ENCODE data around the gene LIMK2. TPM values are rescaled to one million over a fixed set of nuclear protein-coding genes. Genes with fewer than 3 reads are reported as not detected.
"Not testable (repeated sequence)": the region's sequence is repeated elsewhere in the genome, so short reads cannot be mapped to it uniquely, and the experiment has no call there.

The LIMK2 gene
- polyA plus RNA-seq, 3 donors, result 11.7 to 32.7 (median 21.7) TPM

GRCh38 chr22:31302006-31302405 is 89.9 kb downstream of the LIMK2 start:
- no peak overlapping the region for H3K27ac ChIP-seq (ENCODE audit: low read depth, low read length)

GRCh38 chr22:31302537-31302936 is 90.4 kb downstream of the LIMK2 start:
- H3K27ac ChIP-seq (ENCODE audit: low read depth, low read length), result no peak overlapping the region
- 72 to 95% (median 78%) methylated on average over 3 of the region's 3 CpGs for WGBS, 3 donors

DNA sequence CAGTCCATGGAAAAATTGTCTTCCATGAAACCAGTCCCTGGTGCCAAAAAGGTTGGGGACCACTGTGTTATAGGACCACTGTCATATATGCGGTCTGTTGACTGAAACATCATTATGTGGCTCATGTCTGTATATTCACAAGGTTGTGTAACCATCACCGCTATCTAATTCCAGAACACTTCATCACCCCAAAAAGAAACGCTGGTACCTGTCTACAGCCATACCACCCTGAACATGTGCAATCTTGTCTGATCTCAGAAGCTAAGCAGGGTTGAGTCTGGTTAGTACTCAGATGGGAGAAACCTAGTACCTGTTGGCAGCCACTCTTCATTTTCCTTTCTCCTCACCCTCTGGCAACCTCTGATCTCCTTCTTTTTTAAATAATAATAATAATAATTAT is 93.1 kb downstream of the LIMK2 start:
- H3K27ac ChIP-seq (ENCODE audit: low read depth, low read length), result no peak overlapping the region
- 93 to 96% (median 93%) methylated on average over 3 of the region's 3 CpGs for WGBS, 3 donors

- H3K27ac ChIP-seq (ENCODE audit: low read depth, low read length), result no peak overlapping the region
These were observed 96.1 kb downstream of the LIMK2 start for GRCh38 chr22:31308181-31308580.

GRCh38 chr22:31313366-31314147 is 101.5 kb downstream of the LIMK2 start:
- WGBS, 3 donors, result 29 to 32% (median 30%) methylated on average over 6 of the region's 6 CpGs
- no peak overlapping the region for H3K27ac ChIP-seq (ENCODE audit: low read depth, low read length)

- not testable (repeated sequence) for H3K27ac ChIP-seq (ENCODE audit: low read depth, low read length)
- 86 to 94% (median 89%) methylated on average over 1 of the region's 1 CpG for WGBS, 3 donors
These were observed 102.1 kb downstream of the LIMK2 start for GRCh38 chr22:31314220-31314619.

DNA sequence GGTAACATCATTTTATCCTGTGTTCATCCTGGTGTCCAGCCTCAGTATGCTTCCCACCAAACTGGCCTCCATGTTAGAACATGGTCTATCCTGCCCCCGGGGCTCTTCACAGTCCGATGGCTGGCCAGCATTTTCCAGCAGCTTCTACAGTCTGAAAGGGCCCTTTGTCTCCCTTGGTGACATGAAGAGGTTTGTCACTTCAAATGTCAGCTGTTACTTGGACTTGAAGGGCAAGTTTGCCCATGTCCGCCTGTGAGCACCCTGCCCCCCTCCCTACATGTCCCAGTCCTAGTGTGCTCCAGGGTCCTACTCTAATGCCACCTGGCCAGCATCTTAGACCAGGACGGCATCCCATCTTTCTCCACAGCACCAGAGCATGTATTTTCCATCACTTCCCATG is 109.3 kb downstream of the LIMK2 start:
- no peak overlapping the region for H3K27ac ChIP-seq (ENCODE audit: low read depth, low read length)
- 66 to 94% (median 92%) methylated on average over 4 of the region's 4 CpGs for WGBS, 3 donors

DNA sequence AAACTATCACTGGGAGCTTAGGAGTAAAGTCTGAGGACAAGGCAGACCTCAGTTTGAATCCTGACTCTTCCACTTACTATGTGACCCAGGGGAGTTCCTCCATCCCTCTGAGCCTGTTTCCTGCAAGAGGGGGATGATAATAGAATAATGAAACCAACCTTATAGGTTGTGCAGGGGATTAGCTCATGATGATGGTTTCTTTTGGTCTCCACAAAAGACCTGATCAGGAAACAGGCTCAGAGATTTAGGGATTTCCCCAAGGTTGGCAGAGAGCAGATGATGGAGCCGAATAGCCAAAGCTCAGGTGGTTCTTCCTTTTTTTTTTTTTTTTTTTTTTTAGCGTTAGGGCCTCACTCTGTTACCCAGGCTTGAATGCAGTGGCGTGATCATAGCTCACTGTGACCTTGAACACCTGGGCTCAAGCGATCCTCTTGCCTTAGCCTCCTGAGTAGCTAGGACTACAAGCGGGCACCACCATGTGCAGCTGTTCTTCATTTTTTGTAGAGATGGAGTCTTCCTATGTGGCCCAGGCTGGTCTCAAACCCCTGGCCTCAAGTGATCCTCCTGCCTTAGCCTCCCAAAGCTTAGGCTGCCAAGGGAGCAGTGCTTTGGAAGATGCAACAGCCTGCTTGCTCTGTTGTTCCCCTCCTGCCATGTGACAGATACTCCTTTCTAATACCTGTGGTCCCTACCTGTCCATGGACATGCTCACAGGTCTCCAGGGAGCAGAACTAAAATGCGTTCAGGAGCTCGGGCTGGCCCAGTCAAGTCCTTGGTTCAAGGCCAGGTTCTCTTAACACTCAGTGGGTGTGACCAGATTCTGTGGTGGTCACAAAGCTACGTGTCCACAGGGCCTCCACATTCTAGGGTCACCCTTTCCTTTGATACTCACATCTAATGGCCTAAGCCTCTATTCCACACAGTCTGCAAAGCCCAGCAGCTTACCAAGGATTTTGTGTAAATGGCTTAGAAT is 111.8 kb downstream of the LIMK2 start:
- H3K27ac ChIP-seq (ENCODE audit: low read depth, low read length), result no peak overlapping the region
- 83 to 90% (median 85%) methylated on average over 8 of the region's 8 CpGs for WGBS, 3 donors

GRCh38 chr22:31326877-31327276 is 114.8 kb downstream of the LIMK2 start:
- H3K27ac ChIP-seq (ENCODE audit: low read depth, low read length), result no peak overlapping the region
- WGBS, 3 donors, result 87 to 95% (median 93%) methylated on average over 9 of the region's 9 CpGs

DNA sequence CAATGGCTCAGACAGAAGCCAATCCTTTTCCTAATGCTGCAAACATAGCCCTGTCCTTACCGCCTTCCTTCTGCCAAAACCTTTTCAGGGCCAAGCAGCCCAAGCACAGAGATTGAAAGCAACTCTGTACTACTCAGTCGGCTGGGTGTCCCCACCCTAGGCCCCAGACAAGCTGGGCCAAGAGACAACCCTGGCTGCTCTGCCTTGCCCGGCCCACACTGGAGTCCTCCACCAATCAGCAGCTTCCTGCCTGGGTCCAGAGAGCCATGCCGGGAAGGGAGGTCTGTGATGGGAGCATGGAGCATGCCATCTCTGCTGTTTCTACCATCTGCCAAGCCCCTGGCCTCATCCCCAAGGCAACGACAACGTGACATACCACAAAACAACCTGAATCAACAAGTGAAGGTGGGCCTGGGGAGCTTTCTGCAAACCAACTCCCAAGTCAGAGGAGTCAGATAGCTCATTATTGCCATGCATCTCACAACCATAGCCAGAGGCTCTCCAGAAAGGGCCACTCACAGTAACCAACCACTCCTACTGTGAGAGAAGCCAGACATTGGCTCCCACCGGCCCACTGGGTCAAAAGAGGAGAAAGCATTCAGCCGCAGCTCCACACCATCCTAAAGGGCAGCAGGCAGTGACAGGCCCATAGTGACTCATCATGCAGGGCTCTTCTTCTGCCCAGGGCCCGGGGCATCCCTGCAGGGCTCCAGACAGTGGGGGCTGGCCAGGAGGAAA is 115.9 kb downstream of the LIMK2 start:
- WGBS, 3 donors, result 76 to 89% (median 80%) methylated on average over 9 of the region's 9 CpGs
- H3K27ac ChIP-seq (ENCODE audit: low read depth, low read length), result no peak overlapping the region

GRCh38 chr22:31328544-31328960 is 116.5 kb downstream of the LIMK2 start:
- H3K27ac ChIP-seq (ENCODE audit: low read depth, low read length), result no peak overlapping the region
- WGBS, 3 donors, result 92 to 96% (median 96%) methylated on average over 13 of the region's 13 CpGs

DNA sequence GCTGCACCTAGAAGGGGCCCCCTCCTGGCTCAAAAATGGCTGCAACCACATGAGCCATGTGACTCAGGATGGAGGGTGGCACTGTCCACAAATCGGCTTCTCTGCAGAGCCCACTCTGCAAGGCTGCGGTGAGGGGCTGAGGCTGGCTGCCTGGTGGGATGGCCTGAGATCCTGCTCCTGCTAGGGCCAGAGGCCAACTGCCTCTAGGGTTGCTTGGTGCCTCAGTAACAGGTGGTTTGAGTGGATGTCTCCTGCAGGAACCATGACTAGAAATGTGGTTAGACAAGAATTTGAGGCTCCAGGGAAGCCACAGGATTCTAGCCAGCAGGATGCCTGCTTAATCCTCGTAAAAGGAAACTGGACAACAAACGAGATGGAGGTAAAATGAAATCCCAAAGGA is 116.9 kb downstream of the LIMK2 start:
- no peak overlapping the region for H3K27ac ChIP-seq (ENCODE audit: low read depth, low read length)
- WGBS, 3 donors, result 89 to 90% (median 90%) methylated on average over 4 of the region's 4 CpGs

Other genes with a start within 250 kb of the LIMK2 start
- gene MORC2, start 243.5 kb upstream of the LIMK2 start, polyA plus RNA-seq, result 10 to 100 TPM in 2 of 3 donors, 1 to 10 TPM in 1; 9.1 to 20.7 (median 11.2) TPM
- 10 to 100 TPM; 17.1 to 27.0 (median 20.9) TPM for gene TUG1, start 243.0 kb upstream of the LIMK2 start, polyA plus RNA-seq
- gene SMTN, start 131.0 kb upstream of the LIMK2 start, polyA plus RNA-seq, result 100 to 1,000 TPM in 1 of 3 donors, 10 to 100 TPM in 2; 17.6 to 139 (median 50.0) TPM
- gene SELENOM, start 104.7 kb upstream of the LIMK2 start, polyA plus RNA-seq, result 100 to 1,000 TPM in 2 of 3 donors, 10 to 100 TPM in 1; 42.6 to 338 (median 202) TPM
- gene INPP5J, start 89.3 kb upstream of the LIMK2 start, polyA plus RNA-seq, result 10 to 100 TPM in 1 of 3 donors, 1 to 10 TPM in 2; 1.2 to 10.6 (median 1.3) TPM
- under 1 TPM in 1 of 3 donors, not detected in 2; 0.01 TPM for gene PLA2G3, start 71.8 kb upstream of the LIMK2 start, polyA plus RNA-seq
- gene RNF185, start 52.1 kb upstream of the LIMK2 start, polyA plus RNA-seq, result 10 to 100 TPM; 13.9 to 25.8 (median 23.4) TPM
- 10 to 100 TPM in 2 of 3 donors, 1 to 10 TPM in 1; 9.3 to 16.8 (median 11.6) TPM for gene PIK3IP1, start 80.2 kb downstream of the LIMK2 start, polyA plus RNA-seq
- 10 to 100 TPM in 2 of 3 donors, 1 to 10 TPM in 1; 9.9 to 13.3 (median 12.3) TPM for gene PATZ1, start 134.0 kb downstream of the LIMK2 start, polyA plus RNA-seq
- 10 to 100 TPM; 38.1 to 60.2 (median 46.1) TPM for gene DRG1, start 187.3 kb downstream of the LIMK2 start, polyA plus RNA-seq